ENCODE data around the gene NEGR1. TPM values are rescaled to one million over a fixed set of nuclear protein-coding genes. Genes with fewer than 3 reads are reported as not detected.

The NEGR1 gene
- total and polyA plus RNA-seq, 10 donors = 0.07 to 1.3 (median 0.54) TPM

DNA sequence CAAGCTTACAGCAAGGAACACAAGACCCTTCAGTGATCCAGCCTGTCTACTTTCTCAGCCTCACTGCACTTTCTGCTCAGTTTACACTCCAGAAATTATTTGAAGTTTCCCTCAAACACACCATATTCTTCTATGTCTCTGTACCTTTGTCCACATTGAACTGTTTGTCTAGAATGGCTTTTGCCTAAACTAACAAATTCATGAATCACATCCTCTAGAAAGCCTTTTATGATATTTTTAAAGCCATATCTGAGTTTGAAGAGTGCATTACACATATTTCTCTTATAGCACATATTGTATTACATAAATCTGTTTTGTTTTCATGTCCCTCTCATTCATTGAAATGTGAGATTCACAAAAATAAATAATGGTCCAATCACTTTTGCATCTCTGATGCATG lies 755.5 kb downstream of the NEGR1 start:
- H3K27me3 ChIP-seq (replicated peaks in 1 of 7) = no peaks in the 10 kb centered on the region
- H3K36me3 ChIP-seq = no peaks in the 10 kb centered on the region
- no peak overlapping the region for H3K27ac ChIP-seq
- H3K4me1 ChIP-seq = no peaks in the 10 kb centered on the region
- H3K4me3 ChIP-seq = no peak overlapping the region
- intact Hi-C loops (cut with DNase I; ENCODE audit: low total_unique reads) = loop anchor here (10.0 kb wide), 1 partner anchor 432 kb away; no protein-coding TSS in a partner anchor
- DNase-seq = no peak
- H3K9me3 ChIP-seq = no peaks in the 10 kb centered on the region
- TF ChIP-seq POLR2A (IDR thresholded peaks at IDR 0.05) = no peak
- no peak for TF ChIP-seq POLR2AphosphoS5 (IDR thresholded peaks at IDR 0.05)
- TF ChIP-seq, protein P1, sequence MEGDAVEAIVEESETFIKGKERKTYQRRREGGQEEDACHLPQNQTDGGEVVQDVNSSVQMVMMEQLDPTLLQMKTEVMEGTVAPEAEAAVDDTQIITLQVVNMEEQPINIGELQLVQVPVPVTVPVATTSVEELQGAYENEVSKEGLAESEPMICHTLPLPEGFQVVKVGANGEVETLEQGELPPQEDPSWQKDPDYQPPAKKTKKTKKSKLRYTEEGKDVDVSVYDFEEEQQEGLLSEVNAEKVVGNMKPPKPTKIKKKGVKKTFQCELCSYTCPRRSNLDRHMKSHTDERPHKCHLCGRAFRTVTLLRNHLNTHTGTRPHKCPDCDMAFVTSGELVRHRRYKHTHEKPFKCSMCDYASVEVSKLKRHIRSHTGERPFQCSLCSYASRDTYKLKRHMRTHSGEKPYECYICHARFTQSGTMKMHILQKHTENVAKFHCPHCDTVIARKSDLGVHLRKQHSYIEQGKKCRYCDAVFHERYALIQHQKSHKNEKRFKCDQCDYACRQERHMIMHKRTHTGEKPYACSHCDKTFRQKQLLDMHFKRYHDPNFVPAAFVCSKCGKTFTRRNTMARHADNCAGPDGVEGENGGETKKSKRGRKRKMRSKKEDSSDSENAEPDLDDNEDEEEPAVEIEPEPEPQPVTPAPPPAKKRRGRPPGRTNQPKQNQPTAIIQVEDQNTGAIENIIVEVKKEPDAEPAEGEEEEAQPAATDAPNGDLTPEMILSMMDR (IDR thresholded peaks at IDR 0.05 in 8 of 11, conservative IDR thresholded peaks at IDR 0.05 in 3 of 11) = no peak

DNA sequence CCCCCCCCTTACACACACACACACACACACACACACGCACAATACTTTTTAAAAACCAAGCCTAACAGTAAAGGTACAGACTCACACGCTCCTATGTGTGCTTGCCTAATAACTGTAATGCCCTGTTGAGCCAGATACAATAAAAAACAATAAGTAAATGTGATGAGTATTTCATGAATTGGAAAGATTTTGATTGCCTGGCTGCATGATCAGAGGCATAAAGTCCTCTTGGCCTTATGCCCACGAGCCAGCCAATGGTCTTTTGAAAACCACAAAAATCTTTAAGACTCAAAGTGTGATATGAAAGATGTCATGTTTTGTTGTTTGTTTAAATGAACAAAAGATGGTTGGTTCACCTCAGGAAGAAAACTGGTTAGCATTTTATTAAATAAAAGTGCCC lies 759.6 kb downstream of the NEGR1 start:
- DNase-seq = no peak
- intact Hi-C loops (cut with DNase I; ENCODE audit: low total_unique reads) = loop anchor here (10.0 kb wide), 1 partner anchor 428 kb away; no protein-coding TSS in a partner anchor
- TF ChIP-seq POLR2A (IDR thresholded peaks at IDR 0.05) = no peak
- no peak for TF ChIP-seq POLR2AphosphoS5 (IDR thresholded peaks at IDR 0.05)
- TF ChIP-seq, protein P1 (IDR thresholded peaks at IDR 0.05 in 8 of 11, conservative IDR thresholded peaks at IDR 0.05 in 3 of 11) = no peak
- Histone ChIP-seq H3K36me3 (no peaks in the 10 kb centered on the region), H3K27me3 (replicated peaks in 1 of 7) (no peaks in the 10 kb centered on the region), H3K4me1 (no peaks in the 10 kb centered on the region), H3K9me3 (no peaks in the 10 kb centered on the region), H3K27ac (no peak overlapping the region), H3K4me3 (no peak overlapping the region)
- WGBS, 5 donors = 70 to 79% (median 75%) methylated on average over 3 of the region's 3 CpGs

DNA sequence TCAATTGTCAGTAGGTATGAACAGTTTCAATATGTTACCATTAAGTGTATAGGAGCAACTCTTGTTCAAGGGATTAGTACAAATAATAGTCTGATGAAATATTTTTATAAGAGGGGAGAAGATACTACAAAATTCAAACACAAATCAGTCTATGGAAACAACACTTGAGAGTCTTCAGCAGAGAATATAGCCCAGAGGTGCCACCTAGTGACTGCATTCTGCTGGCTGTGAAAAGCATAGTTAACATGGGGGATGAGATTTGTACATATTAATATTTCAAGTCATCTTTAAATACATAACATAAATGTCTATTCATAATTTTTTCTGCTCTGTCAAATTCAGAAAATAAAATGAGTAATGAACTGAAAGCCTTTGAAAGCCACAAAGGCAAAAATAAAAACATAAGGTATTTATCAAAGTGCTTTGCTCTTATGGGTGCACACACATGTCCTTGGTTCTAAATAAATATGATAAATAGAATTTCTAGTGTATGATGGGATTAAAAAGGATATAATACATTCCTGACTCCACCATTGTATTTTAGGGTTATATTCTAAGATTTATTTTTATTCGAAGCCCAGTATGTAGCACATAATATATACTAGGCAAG lies 760.6 kb downstream of the NEGR1 start:
- TF ChIP-seq, protein P1 (IDR thresholded peaks at IDR 0.05 in 8 of 11, conservative IDR thresholded peaks at IDR 0.05 in 3 of 11) = peak in 6 of 11 experiments; percentile 7 to 31 (median 18)
- TF ChIP-seq POLR2AphosphoS5 (IDR thresholded peaks at IDR 0.05) = no peak
- intact Hi-C loops (cut with DNase I; ENCODE audit: low total_unique reads) = loop anchor here (10.0 kb wide), 1 partner anchor 427 kb away; no protein-coding TSS in a partner anchor
- no peak overlapping the region for H3K4me3 ChIP-seq
- no peaks in the 10 kb centered on the region for H3K4me1 ChIP-seq
- WGBS, 5 donors = 87 to 94% (median 92%) methylated on average over 1 of the region's 1 CpG
- no peak for DNase-seq
- H3K36me3 ChIP-seq = no peaks in the 10 kb centered on the region
- no peak overlapping the region for H3K27ac ChIP-seq
- H3K27me3 ChIP-seq (replicated peaks in 1 of 7) = no peaks in the 10 kb centered on the region
- no peaks in the 10 kb centered on the region for H3K9me3 ChIP-seq

DNA sequence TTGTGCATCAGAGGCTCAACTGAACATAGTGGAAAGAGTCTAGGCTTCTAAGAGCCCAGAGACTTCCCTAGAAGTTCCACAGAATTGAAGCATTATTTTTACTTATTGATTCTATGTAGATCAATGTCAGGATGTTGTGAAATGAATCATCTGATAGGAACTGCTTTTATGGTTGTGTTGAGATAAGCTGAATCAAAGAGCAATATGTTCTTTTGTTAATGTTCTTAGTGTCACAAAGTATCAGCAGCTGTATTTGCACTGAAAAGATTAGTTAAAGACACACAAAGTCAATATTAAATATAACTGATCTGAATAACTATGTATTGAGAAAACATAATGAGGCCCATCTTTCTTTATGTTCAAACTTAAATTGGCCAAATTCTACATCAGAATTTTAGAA lies 770.8 kb downstream of the NEGR1 start:
- H3K27me3 ChIP-seq (replicated peaks in 1 of 7) = no peaks in the 10 kb centered on the region
- no peaks in the 10 kb centered on the region for H3K4me1 ChIP-seq
- peaks cover 0 to 24% (median 6%) of the 10 kb centered on the region in 8 donors for H3K9me3 ChIP-seq
- TF ChIP-seq POLR2AphosphoS5 (IDR thresholded peaks at IDR 0.05) (no peak), POLR2A (IDR thresholded peaks at IDR 0.05) (no peak)
- TF ChIP-seq, protein P1 (IDR thresholded peaks at IDR 0.05 in 8 of 11, conservative IDR thresholded peaks at IDR 0.05 in 3 of 11) = no peak
- DNase-seq = no peak
- H3K27ac ChIP-seq = no peak overlapping the region
- no peaks in the 10 kb centered on the region for H3K36me3 ChIP-seq
- H3K4me3 ChIP-seq = no peak overlapping the region
- intact Hi-C loops (cut with DNase I; ENCODE audit: low total_unique reads) = no loop called here
